DMS114 treated with DMSO at 0.1 percent for 48 hours (cell line): ENCODE data around the gene NHSL2.
"Not testable (repeated sequence)": the region's sequence is repeated elsewhere in the genome, so short reads cannot be mapped to it uniquely, and the experiment has no call there.

Experiments used
- DNase-seq: peaks from one replicate; lab custom pipeline; 2025; ENCODE audit not compliant: unreplicated experiment; lab: John Stamatoyannopoulos, UW

Gene NHSL2

DNA sequence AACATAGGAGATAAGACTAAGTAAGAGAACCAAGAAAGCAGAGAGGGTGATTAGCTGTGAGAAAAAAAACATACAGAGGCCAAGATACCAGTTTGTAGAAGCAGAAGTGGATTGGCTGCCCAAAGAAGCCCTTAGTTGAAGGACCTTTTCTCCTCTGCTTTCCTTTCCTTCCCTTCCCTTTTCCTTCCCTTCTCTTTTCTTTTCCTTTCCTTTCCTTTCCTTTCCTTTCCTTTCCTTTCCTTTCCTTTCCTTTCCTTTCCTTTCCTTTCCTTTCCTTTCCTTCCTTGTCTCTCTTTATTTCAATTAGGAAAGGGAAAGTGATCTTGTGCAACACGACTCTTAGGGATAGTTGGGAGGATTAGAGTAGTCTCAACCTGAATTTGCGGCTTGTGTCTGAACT lies 128.2 kb downstream of the NHSL2 start:
- DNase-seq: no peak

- no peak for DNase-seq
Measured at GRCh38 chrX:72040506-72040905, 129.9 kb downstream of the NHSL2 start.

- no peak for DNase-seq
Measured at GRCh38 chrX:72041176-72041575, 130.5 kb downstream of the NHSL2 start.

DNA sequence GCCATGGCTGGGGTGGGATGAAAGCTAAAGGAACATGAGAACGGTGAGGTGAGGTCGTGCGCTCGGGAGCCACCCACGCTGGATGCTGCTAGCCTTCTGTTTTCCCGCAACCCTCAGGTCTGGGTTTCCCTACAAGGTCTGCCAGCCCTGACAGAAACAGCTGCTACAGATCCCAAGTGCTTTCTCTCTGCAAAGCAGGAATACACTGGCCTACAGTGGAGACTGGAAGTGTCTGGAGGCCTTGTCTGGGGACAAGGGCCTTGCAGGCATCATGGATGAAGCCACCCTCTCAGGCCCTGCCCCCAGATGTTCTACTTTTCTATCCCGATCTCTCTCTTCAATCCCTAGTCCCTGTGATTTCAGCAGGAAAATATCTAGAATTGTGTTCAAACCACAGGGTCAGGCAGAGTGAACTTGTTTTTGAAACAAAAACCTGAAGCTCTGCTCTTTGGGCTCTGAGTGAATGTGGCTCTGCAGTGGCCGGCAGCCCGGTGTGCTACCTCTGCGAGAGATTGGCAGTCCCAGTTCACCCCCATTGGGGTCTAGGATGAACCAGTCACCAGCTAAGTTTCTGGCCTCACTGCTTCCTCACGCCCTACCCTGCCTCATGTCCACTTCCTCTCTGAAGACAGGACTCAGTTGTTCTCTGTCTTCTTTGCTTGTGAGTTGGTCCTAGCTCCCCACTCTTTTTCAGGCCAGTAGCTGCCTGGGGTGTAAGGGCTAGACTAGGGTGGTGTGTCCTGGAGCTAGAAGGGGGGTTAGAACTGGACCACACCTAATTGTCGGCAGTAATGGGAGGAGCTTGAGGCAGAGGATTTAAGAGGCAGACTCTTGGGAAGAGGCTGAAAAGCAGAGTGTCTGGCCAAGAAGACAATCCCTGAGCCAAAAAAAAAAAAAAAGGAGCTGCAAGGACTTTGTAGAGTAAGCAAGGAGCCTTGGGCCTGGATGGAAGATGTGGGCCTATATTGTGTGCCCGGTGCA lies 131.5 kb downstream of the NHSL2 start:
- DNase-seq: no peak

GRCh38 chrX:72042852-72043248 lies 132.2 kb downstream of the NHSL2 start:
- no peak for DNase-seq

GRCh38 chrX:72043636-72044035 lies 133.0 kb downstream of the NHSL2 start:
- DNase-seq: no peak

DNA sequence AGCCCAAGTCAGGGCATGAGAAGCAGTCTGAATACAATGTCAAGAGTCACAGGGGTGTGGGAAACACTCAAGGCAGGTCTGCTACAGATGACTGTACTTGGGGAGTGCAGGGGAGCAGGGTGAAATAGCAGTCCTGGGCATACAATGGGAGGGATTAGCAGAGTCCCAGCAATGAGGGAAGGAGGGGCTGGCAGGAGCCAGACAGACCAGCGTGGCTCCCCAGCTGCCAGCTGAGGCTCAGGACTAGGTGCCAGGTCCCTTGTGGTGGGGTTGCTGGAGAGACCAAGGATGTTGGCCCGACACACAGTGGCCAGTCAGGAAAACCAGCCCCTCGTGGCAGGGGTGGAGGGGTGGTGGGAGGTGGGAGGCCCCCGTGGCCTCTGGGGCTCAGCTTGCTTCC lies 134.5 kb downstream of the NHSL2 start:
- no peak for DNase-seq

DNA sequence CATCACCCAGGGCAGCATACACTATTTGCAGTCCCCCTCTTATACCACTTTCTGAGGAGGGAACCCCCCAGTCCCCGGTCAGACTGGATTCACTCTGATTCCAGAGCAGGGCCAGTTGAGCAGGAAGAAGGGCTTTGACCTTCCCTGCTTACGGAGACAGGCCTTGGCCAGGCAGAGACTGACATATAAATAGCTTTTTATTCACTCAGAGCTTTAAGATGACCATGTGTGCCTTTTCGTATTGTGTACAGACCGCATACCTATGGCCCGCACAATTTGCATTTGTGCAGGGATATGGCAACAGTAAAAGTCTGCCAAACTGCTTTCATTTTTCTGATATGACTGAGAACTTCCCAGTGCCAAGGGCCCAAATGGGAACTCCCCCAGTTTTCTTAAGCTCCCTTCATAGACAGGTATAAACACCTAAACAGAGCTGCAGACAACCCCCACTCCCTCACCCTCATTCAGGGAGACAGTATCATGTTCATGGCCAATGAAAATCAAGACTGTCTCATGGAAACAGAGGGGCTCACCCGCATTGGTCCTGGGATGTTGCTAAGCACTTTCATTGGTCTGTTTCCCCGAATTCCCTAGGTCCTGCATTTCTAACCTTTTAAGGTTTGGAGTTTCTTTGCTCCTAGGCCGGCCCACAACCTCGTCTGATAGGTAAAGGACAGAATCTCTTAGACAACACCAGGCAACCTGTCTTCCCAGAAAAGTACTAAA lies 135.1 kb downstream of the NHSL2 start:
- DNase-seq: no peak

- no peak for DNase-seq
Measured at GRCh38 chrX:72046447-72046846, 135.8 kb downstream of the NHSL2 start.

GRCh38 chrX:72048510-72049455 lies 138.1 kb downstream of the NHSL2 start:
- DNase-seq: no peak

DNA sequence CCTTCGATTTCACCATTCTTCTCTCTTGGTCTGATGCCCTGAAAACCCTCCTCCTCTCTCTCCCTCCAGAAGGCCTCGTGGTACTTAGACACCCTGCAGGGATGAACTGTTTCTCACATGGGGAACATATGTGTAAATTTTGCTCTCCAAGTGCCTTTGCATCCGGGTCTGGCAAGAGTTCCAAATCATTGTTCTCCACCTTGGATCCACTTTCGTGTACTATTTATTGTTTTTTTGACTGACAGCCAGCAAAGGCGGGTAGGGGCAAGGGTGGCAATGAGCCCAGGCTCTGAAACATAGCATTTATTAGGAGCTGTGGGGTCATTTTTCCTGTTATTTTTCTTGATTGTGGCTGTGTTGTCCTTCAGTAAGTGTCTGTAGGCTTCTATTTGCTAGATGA lies 139.4 kb downstream of the NHSL2 start:
- DNase-seq: no peak

DNA sequence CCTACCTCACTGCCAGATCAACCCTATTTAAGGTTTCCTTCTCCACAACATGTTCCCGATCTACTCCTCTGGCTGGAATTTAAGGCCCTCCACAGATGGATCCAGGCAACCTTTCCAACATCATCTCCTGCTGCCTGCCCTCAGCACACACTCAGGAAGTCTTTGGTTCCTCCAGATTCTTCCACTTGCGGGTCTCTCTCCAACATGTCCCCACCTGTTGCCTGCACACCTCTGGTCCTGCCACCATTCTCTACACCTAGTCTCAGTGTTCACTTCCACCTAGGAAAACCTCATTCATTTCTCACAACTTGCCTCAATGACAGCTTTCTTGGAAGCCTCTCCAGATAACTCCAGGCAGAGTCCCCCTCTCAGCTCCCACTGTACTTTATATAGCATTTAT lies 140.9 kb downstream of the NHSL2 start:
- no peak for DNase-seq

GRCh38 chrX:72052415-72053090 lies 141.9 kb downstream of the NHSL2 start:
- DNase-seq: no peak

DNA sequence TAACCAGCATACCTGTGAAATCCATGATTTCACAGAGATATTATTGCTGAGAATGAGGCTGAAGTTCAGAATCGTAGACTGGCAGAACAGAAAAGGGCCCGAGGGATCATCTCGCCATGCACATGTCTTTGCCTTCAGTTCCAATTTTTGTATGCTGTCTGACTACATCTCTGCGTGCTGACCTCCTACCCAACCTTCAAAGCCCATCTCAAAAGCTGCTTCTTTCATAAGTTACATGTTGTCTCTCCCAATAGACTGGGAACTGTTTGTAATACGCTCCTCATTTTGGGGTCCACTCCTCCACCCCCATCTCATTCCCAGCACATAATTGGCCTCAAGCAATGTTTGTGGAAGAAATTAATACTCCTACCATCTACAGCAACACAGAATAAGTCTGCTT lies 142.9 kb downstream of the NHSL2 start:
- no peak for DNase-seq

GRCh38 chrX:72054779-72055489 lies 144.3 kb downstream of the NHSL2 start:
- DNase-seq: no peak

GRCh38 chrX:72057331-72057730 lies 146.7 kb downstream of the NHSL2 start:
- no peak for DNase-seq

DNA sequence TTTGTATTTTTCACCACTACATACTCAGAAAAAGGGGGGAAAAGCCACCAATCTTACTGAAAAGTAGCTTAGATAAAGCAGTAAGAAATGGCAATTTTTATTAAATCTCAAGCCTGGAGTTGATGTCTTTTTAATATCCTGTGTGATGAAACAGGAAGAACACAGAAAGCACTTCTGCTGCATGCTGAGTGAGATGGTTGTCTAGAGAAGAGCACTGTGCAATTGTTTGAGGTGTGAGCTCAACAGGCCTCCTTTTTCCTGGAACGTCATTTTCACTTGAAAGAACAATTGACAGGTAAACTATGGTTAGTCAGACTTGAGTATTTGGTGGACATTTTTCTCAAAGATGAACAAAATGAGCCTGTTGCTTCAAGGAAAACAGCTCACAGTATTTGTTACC lies 147.2 kb downstream of the NHSL2 start:
- no peak for DNase-seq

DNA sequence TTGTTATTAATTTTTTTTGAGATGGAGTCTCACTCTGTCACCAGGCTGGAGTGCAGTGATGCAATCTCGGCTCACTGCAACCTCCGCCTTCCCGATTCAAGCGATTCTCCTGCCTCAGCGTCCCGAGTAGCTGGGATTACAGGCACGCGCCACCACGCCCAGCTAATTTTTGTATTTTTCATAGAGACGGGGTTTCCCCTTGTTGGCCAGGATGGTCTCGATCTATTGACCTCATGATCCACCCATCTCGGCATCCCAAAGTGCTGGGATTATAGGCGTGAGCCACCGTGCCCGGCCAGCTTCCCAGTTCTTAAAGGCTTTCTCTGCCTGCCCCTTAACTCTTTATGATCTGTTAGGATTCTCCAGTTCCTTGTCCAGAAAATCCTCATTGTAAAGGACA lies 147.7 kb downstream of the NHSL2 start:
- DNase-seq: not testable (repeated sequence)

DNA sequence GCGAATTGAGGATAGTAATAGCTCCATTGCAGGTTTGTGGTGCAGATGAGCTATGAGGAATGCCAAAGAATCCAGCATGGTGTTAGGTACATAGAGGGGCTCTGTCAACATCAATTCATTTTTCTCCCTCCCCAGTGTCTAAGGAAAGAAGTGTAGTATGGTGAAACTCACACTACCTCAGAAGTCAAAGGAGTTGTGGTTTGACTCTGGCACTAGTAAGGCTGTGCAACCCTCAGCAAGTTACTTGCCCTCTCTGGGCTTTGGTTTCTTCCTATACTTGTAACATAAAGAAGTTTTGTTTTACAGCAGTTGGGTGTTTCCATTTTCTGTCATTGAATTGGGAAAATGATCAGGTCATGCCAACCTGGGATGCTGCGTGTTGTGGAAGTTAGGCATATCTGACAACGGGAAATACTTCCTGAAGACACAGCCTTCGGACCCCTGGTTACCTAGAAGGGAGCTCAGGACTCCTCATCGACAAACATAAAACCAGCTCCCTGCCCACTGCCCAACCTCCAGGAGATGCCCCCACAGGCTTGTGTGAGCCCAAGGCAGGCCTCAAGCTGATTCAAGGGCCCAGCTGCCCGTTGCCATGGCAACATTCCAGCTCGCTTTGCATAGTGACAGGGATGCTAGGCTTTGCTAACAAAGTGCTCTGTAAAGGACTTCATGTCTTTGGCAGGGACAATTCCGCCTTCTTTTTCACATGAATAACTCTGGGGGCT lies 149.7 kb downstream of the NHSL2 start:
- no peak for DNase-seq
